Upper lobe of right lung (tissue), 1 donor: ENCODE results near the gene PSMC2. TPM values are rescaled to one million over a fixed set of nuclear protein-coding genes. Genes with fewer than 3 reads are reported as not detected.

ENCODE experiments used
- ATAC-seq: fragments of 200-7000 bp; cut with Tn5 transposase; one replicate; pipeline ENCODE4 v1.9.1; 2020; ENCODE audit warnings: mild to moderate bottlenecking, moderate library complexity
- DNase-seq: peaks from one replicate; pipeline ENCODE4 v3.0.0-alpha.2; 2020
- H3K27ac ChIP-seq: fragments of 200-600 bp; one replicate; pipeline ENCODE4 v1.8.0; 2022
- H3K27me3 ChIP-seq: fragments of 200-600 bp; one replicate; pipeline ENCODE4 v1.8.0; 2022; ENCODE audit warnings: mild to moderate bottlenecking
- H3K36me3 ChIP-seq: fragments of 200-600 bp; one replicate; pipeline ENCODE4 v1.8.0; 2022
- H3K4me1 ChIP-seq: fragments of 200-600 bp; one replicate; pipeline ENCODE4 v1.8.0; 2022
- H3K4me3 ChIP-seq: fragments of 200-600 bp; one replicate; pipeline ENCODE4 v1.8.0; 2022; ENCODE audit warnings: mild to moderate bottlenecking
- H3K9me3 ChIP-seq: fragments of 200-600 bp; one replicate; pipeline ENCODE4 v1.8.0; 2022
- CTCF ChIP-seq: fragments of 200-600 bp; IDR thresholded peaks from one replicate; pipeline ENCODE4 v1.8.0; 2022; ENCODE audit warnings: antibody characterized with exemption
- intact Hi-C: fragments of 100-400 bp; cut with DNase I; formaldehyde crosslinking; loops from one replicate; pipeline ENCODE4 v1.11.0; 2022
- total RNA-seq: library from RNA; stranded (reverse); fragmentation: NEBNext Ultra II Directional; extraction: Animal tissue kit (Norgen Biotek cat#: 25700); gene quantifications from one replicate; pipeline ENCODE4 v1.2.1, GENCODE V29; 2021
- donor health status: DM: no; HTN: yes; CAD: no; lungs with severe emphysema.

The PSMC2 gene
- total RNA-seq, 1 donor from 2014 or later: 97.6 TPM

DNA sequence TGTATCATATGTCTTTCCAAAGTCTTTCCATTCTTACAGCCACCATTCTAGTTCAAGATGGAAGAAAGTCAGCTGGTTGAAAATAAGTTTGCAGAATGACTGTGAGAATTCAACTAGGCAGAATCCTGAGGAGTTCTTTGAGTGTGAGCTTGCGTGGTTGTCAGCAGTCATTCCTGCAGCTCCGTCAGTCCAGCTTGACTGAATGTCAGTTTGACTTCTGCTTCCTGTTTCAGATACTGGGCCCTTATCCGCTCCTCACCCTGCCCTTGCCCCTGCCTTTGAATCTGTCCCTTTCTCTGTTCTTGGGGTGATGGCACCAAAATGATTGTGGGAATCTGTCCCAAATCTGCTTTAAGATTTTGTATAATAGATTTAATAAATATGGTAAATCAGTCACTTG, 70.8 kb downstream of the PSMC2 start:
- intact Hi-C loops: no loop called here
- ATAC-seq: no peak
- Histone ChIP-seq H3K9me3 (no peaks in the 10 kb centered on the region), H3K27me3 (no peaks in the 10 kb centered on the region), H3K4me1 (no peaks in the 10 kb centered on the region), H3K36me3 (no peaks in the 10 kb centered on the region), H3K4me3 (no peak overlapping the region), H3K27ac (no peak overlapping the region)
- no peak for TF ChIP-seq CTCF
- DNase-seq: no peak

Other genes with a start within 250 kb of the PSMC2 start
- 13.3 TPM for gene NAPEPLD, start 198.5 kb upstream of the PSMC2 start, total RNA-seq
- gene PMPCB, start 50.2 kb upstream of the PSMC2 start, total RNA-seq: 43.6 TPM
- gene DNAJC2, start 2.9 kb upstream of the PSMC2 start, total RNA-seq: 19.5 TPM
- 1.9 TPM for gene SLC26A5, start 98.6 kb downstream of the PSMC2 start, total RNA-seq